H7 (cell line): ENCODE results near the gene NEDD4L. TPM values are rescaled to one million over a fixed set of nuclear protein-coding genes. Genes with fewer than 3 reads are reported as not detected.

Source experiments
- DNase-seq: peaks from one replicate; pipeline ENCODE4 v3.0.0; 2012
- H3K27me3 ChIP-seq: 2 replicates; pipeline ENCODE4 v1.6.0; 2011; ENCODE audit warnings: mild to moderate bottlenecking, low read length; ENCODE audit not compliant: control insufficient read depth, insufficient read depth
- H3K36me3 ChIP-seq: replicated peaks from 2 replicates; pipeline ENCODE4 v1.5.1; 2011; ENCODE audit warnings: low read length; ENCODE audit not compliant: control insufficient read depth, insufficient read depth
- H3K4me3 ChIP-seq: 2 replicates; pipeline ENCODE4 v1.5.1; 2011; ENCODE audit warnings: low read depth, mild to moderate bottlenecking, control low read depth, low read length, moderate library complexity; ENCODE audit not compliant: insufficient read depth
- total RNA-seq: library from RNA; depleted of rRNA; stranded (reverse); fragments of >200 nt; shearing (Covaris generic); gene quantifications from 2 replicates; pipeline ENCODE4 v1.2.3, GENCODE V29; 2014

NEDD4L gene
- total RNA-seq, 1 experiment from 2014 or later = 39.8 TPM

GRCh38 chr18:58336605-58337004 lies 292.6 kb downstream of the NEDD4L start:
- H3K36me3 ChIP-seq = no peaks in the 10 kb centered on the region; the same call in 1 of the 2 replicates
- H3K27me3 ChIP-seq = no peaks in the 10 kb centered on the region
- DNase-seq = no peak
- no peak overlapping the region for H3K4me3 ChIP-seq

- Histone ChIP-seq H3K36me3 (peaks cover 3% of the 10 kb centered on the region; the same call in 1 of the 2 replicates), H3K27me3 (no peaks in the 10 kb centered on the region), H3K4me3 (no peak overlapping the region)
- no peak for DNase-seq
Observed at GRCh38 chr18:58337285-58337684, 293.3 kb downstream of the NEDD4L start.

GRCh38 chr18:58337686-58338085 lies 293.7 kb downstream of the NEDD4L start:
- H3K36me3 ChIP-seq = peaks cover 4% of the 10 kb centered on the region
- H3K27me3 ChIP-seq = no peaks in the 10 kb centered on the region
- no peak overlapping the region for H3K4me3 ChIP-seq
- DNase-seq = no peak

- H3K4me3 ChIP-seq = no peak overlapping the region
- DNase-seq = no peak
- H3K36me3 ChIP-seq = peaks cover 4% of the 10 kb centered on the region
- H3K27me3 ChIP-seq = no peaks in the 10 kb centered on the region
Observed at GRCh38 chr18:58338141-58338540, 294.1 kb downstream of the NEDD4L start.

- H3K4me3 ChIP-seq = peak overlapping the region; percentile 25
- H3K27me3 ChIP-seq = no peaks in the 10 kb centered on the region
- DNase-seq = peak; percentile 73
- peaks cover 4% of the 10 kb centered on the region for H3K36me3 ChIP-seq
Observed at GRCh38 chr18:58338961-58339592, 295.1 kb downstream of the NEDD4L start.

GRCh38 chr18:58339890-58340289 lies 295.9 kb downstream of the NEDD4L start:
- Histone ChIP-seq H3K27me3 (no peaks in the 10 kb centered on the region), H3K36me3 (peaks cover 4% of the 10 kb centered on the region), H3K4me3 (no peak overlapping the region)
- no peak for DNase-seq

- H3K4me3 ChIP-seq = no peak overlapping the region
- DNase-seq = no peak
- H3K27me3 ChIP-seq = no peaks in the 10 kb centered on the region
- H3K36me3 ChIP-seq = peaks cover 4% of the 10 kb centered on the region
Observed at GRCh38 chr18:58341916-58342315, 297.9 kb downstream of the NEDD4L start.

- H3K27me3 ChIP-seq = no peaks in the 10 kb centered on the region
- peaks cover 4% of the 10 kb centered on the region for H3K36me3 ChIP-seq
- DNase-seq = no peak
- no peak overlapping the region for H3K4me3 ChIP-seq
Observed at GRCh38 chr18:58344080-58344670, 300.1 kb downstream of the NEDD4L start.

- DNase-seq = no peak
- no peaks in the 10 kb centered on the region for H3K27me3 ChIP-seq
- H3K4me3 ChIP-seq = no peak overlapping the region
Observed at GRCh38 chr18:58344861-58345463, 300.9 kb downstream of the NEDD4L start.

GRCh38 chr18:58345875-58346274 lies 301.8 kb downstream of the NEDD4L start:
- no peaks in the 10 kb centered on the region for H3K27me3 ChIP-seq
- peaks cover 4% of the 10 kb centered on the region for H3K36me3 ChIP-seq
- no peak overlapping the region for H3K4me3 ChIP-seq
- DNase-seq = peak; percentile 46

More at GRCh38 chr18:58344861-58345463, 300.9 kb downstream of the NEDD4L start:
- peaks cover 4% of the 10 kb centered on the region for H3K36me3 ChIP-seq

- DNase-seq = no peak
- H3K4me3 ChIP-seq = no peak overlapping the region
- H3K36me3 ChIP-seq = peaks cover 1% of the 10 kb centered on the region
- H3K27me3 ChIP-seq = no peaks in the 10 kb centered on the region
Observed at GRCh38 chr18:58347135-58347534, 303.1 kb downstream of the NEDD4L start.

- H3K27me3 ChIP-seq = no peaks in the 10 kb centered on the region
- H3K36me3 ChIP-seq = peaks cover 1% of the 10 kb centered on the region; the same call in 1 of the 2 replicates
- H3K4me3 ChIP-seq = no peak overlapping the region
- no peak for DNase-seq
Observed at GRCh38 chr18:58348517-58348916, 304.5 kb downstream of the NEDD4L start.

GRCh38 chr18:58348951-58349350 lies 304.9 kb downstream of the NEDD4L start:
- peaks cover 1% of the 10 kb centered on the region; the same call in 1 of the 2 replicates for H3K36me3 ChIP-seq
- no peaks in the 10 kb centered on the region for H3K27me3 ChIP-seq
- no peak overlapping the region for H3K4me3 ChIP-seq
- DNase-seq = no peak

GRCh38 chr18:58349650-58350049 lies 305.6 kb downstream of the NEDD4L start:
- H3K36me3 ChIP-seq = peaks cover 1% of the 10 kb centered on the region; the same call in 1 of the 2 replicates

GRCh38 chr18:58350526-58350925 lies 306.5 kb downstream of the NEDD4L start:
- no peak for DNase-seq
- Histone ChIP-seq H3K27me3 (no peaks in the 10 kb centered on the region), H3K36me3 (peaks cover 1% of the 10 kb centered on the region; the same call in 1 of the 2 replicates), H3K4me3 (no peak overlapping the region)

More at GRCh38 chr18:58349650-58350049, 305.6 kb downstream of the NEDD4L start:
- DNase-seq = no peak
- Histone ChIP-seq H3K27me3 (no peaks in the 10 kb centered on the region), H3K4me3 (no peak overlapping the region)
